ENCODE data around the gene PRKCH.
"Not testable (repeated sequence)": the region's sequence is repeated elsewhere in the genome, so short reads cannot be mapped to it uniquely, and the experiment has no call there.

Gene PRKCH

GRCh38 chr14:61396694-61397093 is 75.3 kb downstream of the PRKCH start:
- Histone ChIP-seq H3K27ac (ENCODE audit: low read length) (no peak overlapping the region), H3K4me1 (ENCODE audit: control insufficient read depth in 1 of 2, insufficient read depth in 2 of 2, low read length in 2 of 2) (no peaks in the 10 kb centered on the region), H3K27me3 (ENCODE audit: low read depth, low read length) (no peaks in the 10 kb centered on the region)

GRCh38 chr14:61397615-61398014 is 76.2 kb downstream of the PRKCH start:
- H3K27me3 ChIP-seq (ENCODE audit: low read depth, low read length), result no peaks in the 10 kb centered on the region
- H3K27ac ChIP-seq (ENCODE audit: low read length), result no peak overlapping the region
- H3K9me3 ChIP-seq (ENCODE audit: control insufficient read depth in 1 of 2, low read length in 2 of 2), result no peaks in the 10 kb centered on the region

More at GRCh38 chr14:61396694-61397093, 75.3 kb downstream of the PRKCH start:
- Histone ChIP-seq H3K36me3 (ENCODE audit: control insufficient read depth in 1 of 2, insufficient read depth in 2 of 2, low read length in 2 of 2) (no peaks in the 10 kb centered on the region), H3K4me3 (ENCODE audit: low read depth in 1 of 2, low read length in 2 of 2) (no peak overlapping the region), H3K9me3 (ENCODE audit: control insufficient read depth in 1 of 2, low read length in 2 of 2) (no peaks in the 10 kb centered on the region)

GRCh38 chr14:61398221-61398620 is 76.8 kb downstream of the PRKCH start:
- Histone ChIP-seq H3K4me3 (ENCODE audit: low read depth in 1 of 2, low read length in 2 of 2) (no peak overlapping the region), H3K27ac (ENCODE audit: low read length) (no peak overlapping the region), H3K27me3 (ENCODE audit: low read depth, low read length) (no peaks in the 10 kb centered on the region), H3K4me1 (ENCODE audit: control insufficient read depth in 1 of 2, insufficient read depth in 2 of 2, low read length in 2 of 2) (no peaks in the 10 kb centered on the region), H3K36me3 (ENCODE audit: control insufficient read depth in 1 of 2, insufficient read depth in 2 of 2, low read length in 2 of 2) (no peaks in the 10 kb centered on the region), H3K9me3 (ENCODE audit: control insufficient read depth in 1 of 2, low read length in 2 of 2) (no peaks in the 10 kb centered on the region)

More at GRCh38 chr14:61397615-61398014, 76.2 kb downstream of the PRKCH start:
- Histone ChIP-seq H3K36me3 (ENCODE audit: control insufficient read depth in 1 of 2, insufficient read depth in 2 of 2, low read length in 2 of 2) (no peaks in the 10 kb centered on the region), H3K4me3 (ENCODE audit: low read depth in 1 of 2, low read length in 2 of 2) (no peak overlapping the region), H3K4me1 (ENCODE audit: control insufficient read depth in 1 of 2, insufficient read depth in 2 of 2, low read length in 2 of 2) (no peaks in the 10 kb centered on the region)

- Histone ChIP-seq H3K27ac (ENCODE audit: low read length) (no peak overlapping the region), H3K36me3 (ENCODE audit: control insufficient read depth in 1 of 2, insufficient read depth in 2 of 2, low read length in 2 of 2) (no peaks in the 10 kb centered on the region), H3K27me3 (ENCODE audit: low read depth, low read length) (no peaks in the 10 kb centered on the region), H3K4me1 (ENCODE audit: control insufficient read depth in 1 of 2, insufficient read depth in 2 of 2, low read length in 2 of 2) (no peaks in the 10 kb centered on the region), H3K4me3 (ENCODE audit: low read depth in 1 of 2, low read length in 2 of 2) (no peak overlapping the region), H3K9me3 (ENCODE audit: control insufficient read depth in 1 of 2, low read length in 2 of 2) (no peaks in the 10 kb centered on the region)
Observed at GRCh38 chr14:61399365-61399764, 78.0 kb downstream of the PRKCH start.

GRCh38 chr14:61401461-61401860 is 80.1 kb downstream of the PRKCH start:
- Histone ChIP-seq H3K36me3 (ENCODE audit: control insufficient read depth in 1 of 2, insufficient read depth in 2 of 2, low read length in 2 of 2) (no peaks in the 10 kb centered on the region), H3K27me3 (ENCODE audit: low read depth, low read length) (no peaks in the 10 kb centered on the region), H3K9me3 (ENCODE audit: control insufficient read depth in 1 of 2, low read length in 2 of 2) (no peaks in the 10 kb centered on the region), H3K4me1 (ENCODE audit: control insufficient read depth in 1 of 2, insufficient read depth in 2 of 2, low read length in 2 of 2) (no peaks in the 10 kb centered on the region), H3K4me3 (ENCODE audit: low read depth in 1 of 2, low read length in 2 of 2) (no peak overlapping the region), H3K27ac (ENCODE audit: low read length) (no peak overlapping the region)

GRCh38 chr14:61403411-61403810 is 82.0 kb downstream of the PRKCH start:
- Histone ChIP-seq H3K9me3 (ENCODE audit: control insufficient read depth in 1 of 2, low read length in 2 of 2) (no peaks in the 10 kb centered on the region), H3K36me3 (ENCODE audit: control insufficient read depth in 1 of 2, insufficient read depth in 2 of 2, low read length in 2 of 2) (no peaks in the 10 kb centered on the region), H3K4me1 (ENCODE audit: control insufficient read depth in 1 of 2, insufficient read depth in 2 of 2, low read length in 2 of 2) (no peaks in the 10 kb centered on the region), H3K27ac (ENCODE audit: low read length) (no peak overlapping the region), H3K27me3 (ENCODE audit: low read depth, low read length) (no peaks in the 10 kb centered on the region), H3K4me3 (ENCODE audit: low read depth in 1 of 2, low read length in 2 of 2) (no peak overlapping the region)

GRCh38 chr14:61404637-61405036 is 83.3 kb downstream of the PRKCH start:
- H3K4me1 ChIP-seq (ENCODE audit: control insufficient read depth in 1 of 2, insufficient read depth in 2 of 2, low read length in 2 of 2), result no peaks in the 10 kb centered on the region
- no peaks in the 10 kb centered on the region for H3K27me3 ChIP-seq (ENCODE audit: low read depth, low read length)
- H3K9me3 ChIP-seq (ENCODE audit: control insufficient read depth in 1 of 2, low read length in 2 of 2), result no peaks in the 10 kb centered on the region
- no peak overlapping the region for H3K27ac ChIP-seq (ENCODE audit: low read length)
- H3K4me3 ChIP-seq (ENCODE audit: low read depth in 1 of 2, low read length in 2 of 2), result no peak overlapping the region
- no peaks in the 10 kb centered on the region for H3K36me3 ChIP-seq (ENCODE audit: control insufficient read depth in 1 of 2, insufficient read depth in 2 of 2, low read length in 2 of 2)

GRCh38 chr14:61406198-61406597 is 84.8 kb downstream of the PRKCH start:
- Histone ChIP-seq H3K9me3 (ENCODE audit: control insufficient read depth in 1 of 2, low read length in 2 of 2) (no peaks in the 10 kb centered on the region), H3K4me1 (ENCODE audit: control insufficient read depth in 1 of 2, insufficient read depth in 2 of 2, low read length in 2 of 2) (no peaks in the 10 kb centered on the region), H3K27me3 (ENCODE audit: low read depth, low read length) (no peaks in the 10 kb centered on the region), H3K27ac (ENCODE audit: low read length) (no peak overlapping the region), H3K36me3 (ENCODE audit: control insufficient read depth in 1 of 2, insufficient read depth in 2 of 2, low read length in 2 of 2) (no peaks in the 10 kb centered on the region), H3K4me3 (ENCODE audit: low read depth in 1 of 2, low read length in 2 of 2) (no peak overlapping the region)

- Histone ChIP-seq H3K4me3 (ENCODE audit: low read depth in 1 of 2, low read length in 2 of 2) (no peak overlapping the region), H3K27me3 (ENCODE audit: low read depth, low read length) (no peaks in the 10 kb centered on the region), H3K27ac (ENCODE audit: low read length) (no peak overlapping the region), H3K4me1 (ENCODE audit: control insufficient read depth in 1 of 2, insufficient read depth in 2 of 2, low read length in 2 of 2) (no peaks in the 10 kb centered on the region), H3K36me3 (ENCODE audit: control insufficient read depth in 1 of 2, insufficient read depth in 2 of 2, low read length in 2 of 2) (no peaks in the 10 kb centered on the region), H3K9me3 (ENCODE audit: control insufficient read depth in 1 of 2, low read length in 2 of 2) (no peaks in the 10 kb centered on the region)
Observed at GRCh38 chr14:61406675-61407074, 85.3 kb downstream of the PRKCH start.

GRCh38 chr14:61408498-61408897 is 87.1 kb downstream of the PRKCH start:
- Histone ChIP-seq H3K27ac (ENCODE audit: low read length) (no peak overlapping the region), H3K4me1 (ENCODE audit: control insufficient read depth in 1 of 2, insufficient read depth in 2 of 2, low read length in 2 of 2) (no peaks in the 10 kb centered on the region), H3K9me3 (ENCODE audit: control insufficient read depth in 1 of 2, low read length in 2 of 2) (no peaks in the 10 kb centered on the region), H3K36me3 (ENCODE audit: control insufficient read depth in 1 of 2, insufficient read depth in 2 of 2, low read length in 2 of 2) (no peaks in the 10 kb centered on the region), H3K27me3 (ENCODE audit: low read depth, low read length) (no peaks in the 10 kb centered on the region), H3K4me3 (ENCODE audit: low read depth in 1 of 2, low read length in 2 of 2) (no peak overlapping the region)

- Histone ChIP-seq H3K4me3 (ENCODE audit: low read depth in 1 of 2, low read length in 2 of 2) (no peak overlapping the region), H3K36me3 (ENCODE audit: control insufficient read depth in 1 of 2, insufficient read depth in 2 of 2, low read length in 2 of 2) (no peaks in the 10 kb centered on the region), H3K27ac (ENCODE audit: low read length) (no peak overlapping the region), H3K9me3 (ENCODE audit: control insufficient read depth in 1 of 2, low read length in 2 of 2) (no peaks in the 10 kb centered on the region), H3K27me3 (ENCODE audit: low read depth, low read length) (no peaks in the 10 kb centered on the region), H3K4me1 (ENCODE audit: control insufficient read depth in 1 of 2, insufficient read depth in 2 of 2, low read length in 2 of 2) (no peaks in the 10 kb centered on the region)
Observed at GRCh38 chr14:61409782-61410181, 88.4 kb downstream of the PRKCH start.

GRCh38 chr14:61415934-61416333 is 94.6 kb downstream of the PRKCH start:
- H3K27me3 ChIP-seq (ENCODE audit: low read depth, low read length); H3K27ac ChIP-seq (ENCODE audit: low read length); H3K9me3 ChIP-seq (ENCODE audit: control insufficient read depth in 1 of 2, low read length in 2 of 2); H3K36me3 ChIP-seq (ENCODE audit: control insufficient read depth in 1 of 2, insufficient read depth in 2 of 2, low read length in 2 of 2); H3K4me3 ChIP-seq (ENCODE audit: low read depth in 1 of 2, low read length in 2 of 2); H3K4me1 ChIP-seq (ENCODE audit: control insufficient read depth in 1 of 2, insufficient read depth in 2 of 2, low read length in 2 of 2): not testable (repeated sequence)

All from muscle layer of duodenum (tissue), 2 donors.